PC-3 (cell line): ENCODE measurements around the gene NEBL. TPM values are rescaled to one million over a fixed set of nuclear protein-coding genes. Genes with fewer than 3 reads are reported as not detected.

Source experiments
- ATAC-seq: fragments of 200-7000 bp; cut with Tn5 transposase; 2 replicates; pipeline ENCODE4 v1.9.1; 2020; ENCODE audit warnings: mild to moderate bottlenecking, moderate library complexity
- BruUV-seq: library from RNA; stranded (reverse); fragments of 400-500 nt; replicated peaks from 2 replicates; lab custom pipeline; 2021; lab: Mats Ljungman, UMichigan
- CTCF ChIA-PET: fragments of 300-600 bp; sonication (Branson Sonifier 250); formaldehyde crosslinking; loops from one replicate; lab custom pipeline; 2022; ENCODE audit warnings: antibody characterized with exemption; lab: Charles Lee
- POLR2A ChIA-PET: fragments of 300-600 bp; sonication (Branson Sonifier 250); formaldehyde crosslinking; loops from one replicate; lab custom pipeline; 2022; ENCODE audit warnings: antibody characterized with exemption; ENCODE audit not compliant: unreplicated experiment; lab: Charles Lee
- DNase-seq: peaks from one replicate; pipeline ENCODE4 v3.0.0-alpha.2; 2015
- H2AFZ ChIP-seq: fragments of 300-600 bp; sonication (generic); 2 replicates; pipeline ENCODE4 v1.6.0; 2016; ENCODE audit warnings: antibody characterized with exemption, low read length
- H3F3A ChIP-seq: fragments of 300-600 bp; sonication (generic); one replicate; pipeline ENCODE4 v1.6.0; 2017; ENCODE audit warnings: antibody characterized with exemption, low read length, control low read depth, mild to moderate bottlenecking; ENCODE audit not compliant: unreplicated experiment
- H3K27ac ChIP-seq: fragments of 300-600 bp; sonication (generic); 2 replicates; pipeline ENCODE4 v1.5.1; 2016; ENCODE audit warnings: mild to moderate bottlenecking, low read length
- H3K27me3 ChIP-seq: fragments of 300-600 bp; sonication (generic); 2 replicates; pipeline ENCODE4 v1.6.1; 2016; ENCODE audit warnings: low read length, mixed read lengths
- H3K36me3 ChIP-seq: fragments of 300-600 bp; sonication (generic); 2 replicates; pipeline ENCODE4 v1.6.1; 2016; ENCODE audit warnings: low read depth, mixed run types, low read length, mixed read lengths
- H3K4me1 ChIP-seq: fragments of 300-600 bp; sonication (generic); 2 replicates; pipeline ENCODE4 v1.5.1; 2016; ENCODE audit warnings: low read length; ENCODE audit not compliant: insufficient read depth
- H3K4me2 ChIP-seq: fragments of 300-600 bp; sonication (generic); 2 replicates; pipeline ENCODE4 v1.6.0; 2016; ENCODE audit warnings: low read length
- H3K4me3 ChIP-seq: fragments of 300-600 bp; sonication (generic); 2 replicates; pipeline ENCODE4 v1.5.1; 2016; ENCODE audit warnings: mild to moderate bottlenecking, low read length, mixed read lengths
- H3K79me2 ChIP-seq: fragments of 300-600 bp; sonication (generic); 2 replicates; pipeline ENCODE4 v1.6.1; 2017; ENCODE audit warnings: low read length, mixed read lengths
- H3K9ac ChIP-seq: fragments of 300-600 bp; sonication (generic); 2 replicates; pipeline ENCODE4 v1.6.0; 2016; ENCODE audit warnings: mild to moderate bottlenecking, low read length
- H3K9me2 ChIP-seq: fragments of 300-600 bp; sonication (generic); replicated peaks from 2 replicates; pipeline ENCODE4 v1.6.1; 2016; ENCODE audit warnings: mixed run types, low read length, mixed read lengths
- H3K9me3 ChIP-seq: fragments of 300-600 bp; sonication (generic); 2 replicates; pipeline ENCODE4 v1.6.1; 2016; ENCODE audit warnings: low read length, mixed read lengths
- H4K20me1 ChIP-seq: fragments of 300-600 bp; sonication (generic); 2 replicates; pipeline ENCODE4 v1.6.1; 2016; ENCODE audit warnings: low read length, mixed read lengths
- CTCF ChIP-seq: fragments of 300-600 bp; sonication (generic); conservative IDR thresholded peaks from 2 replicates; pipeline ENCODE4 v1.5.1; 2017; ENCODE audit warnings: antibody characterized with exemption, low read depth, mild to moderate bottlenecking, low read length
- EZH2 ChIP-seq: fragments of 300-600 bp; sonication (generic); IDR thresholded peaks from one replicate; pipeline ENCODE4 v1.6.1; 2017; ENCODE audit warnings: antibody characterized with exemption, mild to moderate bottlenecking, low read length; ENCODE audit not compliant: unreplicated experiment
- EZH2phosphoT487 ChIP-seq: fragments of 300-600 bp; sonication (generic); IDR thresholded peaks from 2 replicates; pipeline ENCODE4 v1.6.1; 2018; ENCODE audit warnings: mild to moderate bottlenecking, antibody characterized with exemption, low read length, borderline replicate concordance
- intact Hi-C: fragments of 100-400 bp; cut with micrococcal nuclease; formaldehyde crosslinking; loops from 2 replicates; pipeline ENCODE4 v1.9.0; 2023
- total RNA-seq: library from RNA; depleted of rRNA; stranded (reverse); fragments of >200 nt; gene quantifications from 2 replicates; pipeline ENCODE4 v1.2.3, GENCODE V29; 2014

Gene NEBL
- total RNA-seq, 1 experiment from 2014 or later: 14.7 TPM

GRCh38 chr10:20856484-20856883, 40.6 kb downstream of the NEBL start:
- Histone ChIP-seq H3K36me3 (no peaks in the 10 kb centered on the region), H3K4me3 (no peak overlapping the region), H3K27me3 (no peaks in the 10 kb centered on the region), H3F3A (no peaks in the 10 kb centered on the region), H3K79me2 (no peaks in the 10 kb centered on the region), H3K4me2 (no peak overlapping the region), H3K9ac (no peak overlapping the region), H4K20me1 (no peaks in the 10 kb centered on the region), H3K27ac (no peak overlapping the region), H3K9me2 (no peaks in the 10 kb centered on the region), H3K4me1 (no peaks in the 10 kb centered on the region), H2AFZ (no peak overlapping the region), H3K9me3 (no peaks in the 10 kb centered on the region)
- intact Hi-C loops: no loop called here
- TF ChIP-seq CTCF (no peak), EZH2 (no peak), EZH2phosphoT487 (no peak)
- ATAC-seq (no peak), DNase-seq (no peak)
- ChIA-PET CTCF (no interaction called here), POLR2A (no interaction called here)
- no TSS peak for BruUV-seq

GRCh38 chr10:20855398-20856038, 41.6 kb downstream of the NEBL start:
- POLR2A ChIA-PET: interaction anchor here (0.7 kb wide), 1 partner anchor 61 kb away, joined by 5 read pairs; no protein-coding TSS in a partner anchor
- Histone ChIP-seq H3F3A (no peaks in the 10 kb centered on the region), H3K4me2 (no peak overlapping the region), H3K9me2 (no peaks in the 10 kb centered on the region), H3K4me3 (no peak overlapping the region), H3K27ac (no peak overlapping the region), H3K79me2 (no peaks in the 10 kb centered on the region), H3K4me1 (no peaks in the 10 kb centered on the region), H3K27me3 (no peaks in the 10 kb centered on the region), H2AFZ (no peak overlapping the region), H3K36me3 (no peaks in the 10 kb centered on the region), H3K9me3 (no peaks in the 10 kb centered on the region), H3K9ac (no peak overlapping the region), H4K20me1 (no peaks in the 10 kb centered on the region)
- ATAC-seq: no peak
- DNase-seq: peak; percentile 30
- intact Hi-C loops: no loop called here
- CTCF ChIA-PET: no interaction called here
- TF ChIP-seq CTCF (peak; percentile 58), EZH2 (no peak)
- no TSS peak for BruUV-seq

- intact Hi-C loops: no loop called here
- Histone ChIP-seq H3K9me2 (no peaks in the 10 kb centered on the region), H3K27me3 (no peaks in the 10 kb centered on the region), H3F3A (no peaks in the 10 kb centered on the region), H3K79me2 (no peaks in the 10 kb centered on the region), H3K9me3 (no peaks in the 10 kb centered on the region), H3K36me3 (0 out of 2 replicates have a peak, but pooled peaks cover 8% of the 10 kb centered on the region), H3K4me3 (no peak overlapping the region), H3K4me1 (no peaks in the 10 kb centered on the region), H2AFZ (no peak overlapping the region), H3K9ac (no peak overlapping the region), H3K4me2 (no peak overlapping the region), H4K20me1 (no peaks in the 10 kb centered on the region), H3K27ac (no peak overlapping the region)
- CTCF ChIA-PET: no interaction called here
- POLR2A ChIA-PET: no interaction called here
- no TSS peak for BruUV-seq
- no peak for TF ChIP-seq EZH2
- TF ChIP-seq CTCF: no peak
- no peak for TF ChIP-seq EZH2phosphoT487
- DNase-seq (no peak), ATAC-seq (no peak)
Observed at GRCh38 chr10:20853276-20853675, 43.8 kb downstream of the NEBL start.
